OCI-LY7 (cell line): ENCODE data around the gene DNMT1. TPM values are rescaled to one million over a fixed set of nuclear protein-coding genes. Genes with fewer than 3 reads are reported as not detected.

Experiments
- BruUV-seq: library from RNA; stranded (reverse); fragments of 400-500 nt; replicated peaks from 2 replicates; lab custom pipeline; 2021; lab: Mats Ljungman, UMichigan
- CTCF ChIA-PET: fragments of 300-600 bp; sonication (Branson Sonifier 250); formaldehyde crosslinking; loops from one replicate; lab custom pipeline; 2022; ENCODE audit warnings: antibody characterized with exemption; ENCODE audit not compliant: unreplicated experiment; lab: Charles Lee
- POLR2A ChIA-PET: fragments of 300-600 bp; sonication (Branson Sonifier 250); formaldehyde crosslinking; loops from one replicate; lab custom pipeline; 2022; ENCODE audit warnings: antibody characterized with exemption; lab: Charles Lee
- DNase-seq: peaks from one replicate; pipeline ENCODE4 v3.0.0-alpha.2; 2015; ENCODE audit warnings: low spot score
- H2AFZ ChIP-seq: fragments of 200-600 bp; sonication (generic), shearing (Covaris generic); 2 replicates; pipeline ENCODE4 v1.6.1; 2014; ENCODE audit warnings: mild to moderate bottlenecking, antibody characterized with exemption, low read length, moderate library complexity
- H3K27ac ChIP-seq: fragments of 200-600 bp; sonication (generic); 2 replicates; pipeline ENCODE4 v1.5.1; 2014; ENCODE audit warnings: mixed run types, low read depth, mild to moderate bottlenecking, moderate library complexity, low read length, inconsistent platforms; ENCODE audit not compliant: poor library complexity, severe bottlenecking
- H3K36me3 ChIP-seq: fragments of 200-600 bp; sonication (generic); 2 replicates; pipeline ENCODE4 v1.6.1; 2014; ENCODE audit warnings: mild to moderate bottlenecking, antibody characterized with exemption, low read length, moderate library complexity, mixed read lengths; ENCODE audit not compliant: insufficient read depth
- H3K4me1 ChIP-seq: fragments of 200-600 bp; sonication (generic); 2 replicates; pipeline ENCODE4 v1.5.1; 2014; ENCODE audit warnings: mild to moderate bottlenecking, low read length; ENCODE audit not compliant: insufficient read depth, poor library complexity, severe bottlenecking
- H3K4me2 ChIP-seq: fragments of 200-600 bp; sonication (generic); 2 replicates; pipeline ENCODE4 v1.6.1; 2014; ENCODE audit warnings: mild to moderate bottlenecking, low read length
- H3K4me3 ChIP-seq: fragments of 200-600 bp; sonication (generic); 2 replicates; pipeline ENCODE4 v1.5.1; 2014; ENCODE audit warnings: mild to moderate bottlenecking, low read depth, low read length; ENCODE audit not compliant: poor library complexity, severe bottlenecking
- H3K79me2 ChIP-seq: fragments of 200-600 bp; sonication (generic); 2 replicates; pipeline ENCODE4 v1.6.1; 2016; ENCODE audit warnings: low read depth, mild to moderate bottlenecking, low read length, moderate library complexity, mixed read lengths; ENCODE audit not compliant: insufficient read depth
- H3K9me2 ChIP-seq: fragments of 200-600 bp; sonication (generic); 2 replicates; pipeline ENCODE4 v1.6.1; 2016; ENCODE audit warnings: mild to moderate bottlenecking, low read length, mixed read lengths; ENCODE audit not compliant: insufficient read depth
- H3K9me3 ChIP-seq: fragments of 200-600 bp; sonication (generic); 2 replicates; pipeline ENCODE4 v1.6.1; 2014; ENCODE audit warnings: mild to moderate bottlenecking, mixed run types, low read length, mixed read lengths
- H4K20me1 ChIP-seq: fragments of 200-600 bp; sonication (generic); 2 replicates; pipeline ENCODE4 v1.6.1; 2014; ENCODE audit warnings: mild to moderate bottlenecking, antibody characterized with exemption, low read length, moderate library complexity, mixed read lengths; ENCODE audit not compliant: insufficient read depth
- CTCF ChIP-seq: fragments of 200-600 bp; sonication (generic); conservative IDR thresholded peaks from 2 replicates; pipeline ENCODE4 v1.5.1; 2014; ENCODE audit warnings: mild to moderate bottlenecking, antibody characterized with exemption, low read length, moderate library complexity, mixed read lengths
- EZH2phosphoT487 ChIP-seq: fragments of 200-600 bp; sonication (generic); IDR thresholded peaks from 2 replicates; pipeline ENCODE4 v1.6.1; 2018; ENCODE audit warnings: low read depth, borderline replicate concordance, mild to moderate bottlenecking, mixed run types, antibody characterized with exemption, low read length, moderate library complexity, mixed read lengths
- intact Hi-C: fragments of 100-400 bp; cut with micrococcal nuclease; formaldehyde crosslinking; loops from one replicate; pipeline ENCODE4 v1.10.0; 2022; ENCODE audit not compliant: unreplicated experiment
- total RNA-seq, 2 experiments: library from RNA; depleted of rRNA in 1 of 2; stranded (reverse); fragments of >200 nt in 1 of 2; shearing (Covaris generic) in 1 of 2; gene quantifications; 2 replicates each; pipeline ENCODE4 v1.2.3, GENCODE V29; 2014 to 2022

DNMT1 gene
- total RNA-seq, 2 experiments from 2014 or later = 329 to 680 TPM

- ChIA-PET POLR2A (interaction anchor here (0.6 kb wide), 1 partner anchor 10 kb away, joined by 4 read pairs; no protein-coding TSS in a partner anchor), CTCF (interaction anchor here (0.8 kb wide), 1 partner anchor 60 kb away, joined by 3 read pairs; no protein-coding TSS in a partner anchor)
- no TSS peak for BruUV-seq
- Histone ChIP-seq H3K4me3 (peak overlapping the region; percentile 31), H2AFZ (no peak overlapping the region), H4K20me1 (peaks cover 47% of the 10 kb centered on the region), H3K36me3 (peaks cover 94% of the 10 kb centered on the region), H3K4me2 (peak overlapping the region; percentile 63), H3K4me1 (peaks cover 65% of the 10 kb centered on the region), H3K79me2 (peaks cover 99% of the 10 kb centered on the region), H3K27ac (peak overlapping the region; percentile 1), H3K9me3 (no peaks in the 10 kb centered on the region), H3K9me2 (no peaks in the 10 kb centered on the region)
- TF ChIP-seq CTCF (no peak), EZH2phosphoT487 (no peak)
- DNase-seq = no peak
- intact Hi-C loops = loop anchor here (5.0 kb wide), 1 partner anchor 48 kb away; no protein-coding TSS in a partner anchor
Observed at GRCh38 chr19:10189616-10190015, 5.1 kb downstream of the DNMT1 start.

GRCh38 chr19:10187315-10187714 is 7.4 kb downstream of the DNMT1 start:
- Histone ChIP-seq H2AFZ (no peak overlapping the region), H3K79me2 (peaks cover 99% of the 10 kb centered on the region), H3K4me2 (peak overlapping the region; percentile 58; the same call in 1 of the 2 replicates), H3K9me2 (no peaks in the 10 kb centered on the region), H3K4me3 (no peak overlapping the region), H4K20me1 (peaks cover 48% of the 10 kb centered on the region), H3K27ac (peak overlapping the region; percentile 45), H3K4me1 (peaks cover 57% of the 10 kb centered on the region), H3K36me3 (peaks cover 94% of the 10 kb centered on the region), H3K9me3 (no peaks in the 10 kb centered on the region)
- ChIA-PET CTCF (no interaction called here), POLR2A (interaction anchor here (1.0 to 1.6 kb wide), 4 partner anchors 10 to 39 kb away, joined by 3 to 5 read pairs (median 3); no protein-coding TSS in a partner anchor)
- intact Hi-C loops = no loop called here
- no TSS peak for BruUV-seq
- no peak for DNase-seq
- no peak for TF ChIP-seq CTCF
- no peak for TF ChIP-seq EZH2phosphoT487

- CTCF ChIA-PET = no interaction called here
- intact Hi-C loops = no loop called here
- Histone ChIP-seq H3K4me3 (no peak overlapping the region), H4K20me1 (peaks cover 41% of the 10 kb centered on the region), H3K27ac (no peak overlapping the region), H3K4me1 (peaks cover 31% of the 10 kb centered on the region), H3K79me2 (peaks cover 97% of the 10 kb centered on the region), H3K36me3 (peaks cover 94% of the 10 kb centered on the region), H3K9me3 (no peaks in the 10 kb centered on the region), H2AFZ (no peak overlapping the region), H3K4me2 (no peak overlapping the region), H3K9me2 (no peaks in the 10 kb centered on the region)
- DNase-seq = no peak
- BruUV-seq = no TSS peak
- no peak for TF ChIP-seq CTCF
- TF ChIP-seq EZH2phosphoT487 = no peak
- POLR2A ChIA-PET = no interaction called here
Observed at GRCh38 chr19:10184636-10185035, 10.1 kb downstream of the DNMT1 start.
